ENCODE results near the gene SLC4A11. TPM values are rescaled to one million over a fixed set of nuclear protein-coding genes. Genes with fewer than 3 reads are reported as not detected.
A peak's percentile ranks its signal among the peaks of the same experiment; 100 is the strongest.

SLC4A11 gene
- 0.31 TPM for polyA plus RNA-seq (2012; ENCODE audit: insufficient read depth, insufficient read length, low read depth)

DNA sequence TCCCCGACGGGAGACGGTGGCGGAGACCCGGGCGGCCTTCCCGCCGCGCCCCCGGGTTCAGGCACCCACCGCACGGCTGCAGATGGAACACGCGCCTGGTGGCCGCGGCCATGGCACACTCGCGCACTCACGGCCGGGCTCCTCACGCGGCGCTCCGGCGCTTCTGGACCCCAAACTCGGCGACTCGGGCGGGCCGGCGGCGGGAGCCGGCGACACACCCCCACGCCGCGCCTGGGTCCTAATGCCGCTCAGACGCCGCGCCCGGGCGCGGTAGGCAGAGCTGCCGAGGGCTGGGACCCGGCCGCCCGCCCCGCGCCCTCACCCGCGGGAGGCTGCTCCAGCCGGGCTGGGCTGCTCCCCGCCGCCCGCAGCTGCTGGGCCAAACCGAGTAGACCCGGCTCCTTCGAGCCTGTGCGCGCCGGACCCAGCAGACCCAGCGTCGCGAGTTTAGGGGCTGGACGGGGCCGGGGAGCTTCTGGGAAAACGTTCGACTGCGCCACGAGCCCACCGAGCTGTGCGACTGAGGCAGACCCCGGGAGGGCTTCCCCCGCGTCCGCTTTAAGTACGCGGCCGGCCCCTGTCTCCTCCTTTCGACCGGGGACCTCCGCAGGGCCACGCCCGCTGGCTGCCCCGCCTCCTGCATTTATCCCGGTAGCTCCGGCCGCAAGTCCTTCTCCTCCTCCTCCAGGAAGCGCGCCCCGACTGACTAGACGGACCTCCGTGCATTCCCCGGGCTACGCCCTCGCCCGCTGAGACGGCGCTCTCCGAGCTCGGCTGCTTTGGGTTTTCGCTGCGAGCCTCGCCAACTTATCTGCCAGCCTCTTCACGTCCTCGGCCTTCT is at the start of gene SLC4A11:
TSS of gene SLC4A11 (minus strand) at position 165 of the 841 bp plus-strand sequence. CDS start at position 112, 53 bp downstream.
- Histone ChIP-seq H3K9me3 (no peaks in the 10 kb centered on the region), H3K4me3 (ENCODE audit: low read depth, low read length) (peak within 1 kb of the TSS; percentile 41), H3K4me1 (no peaks in the 10 kb centered on the region), H3K36me3 (no peaks in the 10 kb centered on the region), H3K27me3 (peaks cover 49% of the 10 kb centered on the region)
- TF ChIP-seq CTCF (IDR thresholded peaks at IDR 0.05; ENCODE audit: low read depth, low read length) = no peak
- peak; percentile 38 for DNase-seq

GRCh38 chr20:3283222-3283820 is 44.3 kb upstream of the SLC4A11 start:
- TF ChIP-seq CTCF (IDR thresholded peaks at IDR 0.05; ENCODE audit: low read depth, low read length) = no peak

GRCh38 chr20:3282271-3283221 is 43.6 kb upstream of the SLC4A11 start:
- Histone ChIP-seq H3K4me1 (peaks cover 7% of the 10 kb centered on the region), H3K4me3 (ENCODE audit: low read depth, low read length) (no peak overlapping the region), H3K27me3 (no peaks in the 10 kb centered on the region), H3K36me3 (peaks cover 7% of the 10 kb centered on the region; the same call in 1 of the 2 replicates), H3K9me3 (no peaks in the 10 kb centered on the region; the same call in 1 of the 2 replicates)
- TF ChIP-seq CTCF (IDR thresholded peaks at IDR 0.05; ENCODE audit: low read depth, low read length) = no peak
- no peak for DNase-seq

More at GRCh38 chr20:3283222-3283820, 44.3 kb upstream of the SLC4A11 start:
- no peak overlapping the region for H3K4me3 ChIP-seq (ENCODE audit: low read depth, low read length)
- peak; percentile 76 for DNase-seq
- H3K9me3 ChIP-seq = no peaks in the 10 kb centered on the region; the same call in 1 of the 2 replicates
- H3K4me1 ChIP-seq = peaks cover 7% of the 10 kb centered on the region
- H3K36me3 ChIP-seq = peaks cover 7% of the 10 kb centered on the region; the same call in 1 of the 2 replicates
- H3K27me3 ChIP-seq = no peaks in the 10 kb centered on the region

GRCh38 chr20:3281437-3281836 is 42.4 kb upstream of the SLC4A11 start:
- TF ChIP-seq CTCF (IDR thresholded peaks at IDR 0.05; ENCODE audit: low read depth, low read length) = no peak

DNA sequence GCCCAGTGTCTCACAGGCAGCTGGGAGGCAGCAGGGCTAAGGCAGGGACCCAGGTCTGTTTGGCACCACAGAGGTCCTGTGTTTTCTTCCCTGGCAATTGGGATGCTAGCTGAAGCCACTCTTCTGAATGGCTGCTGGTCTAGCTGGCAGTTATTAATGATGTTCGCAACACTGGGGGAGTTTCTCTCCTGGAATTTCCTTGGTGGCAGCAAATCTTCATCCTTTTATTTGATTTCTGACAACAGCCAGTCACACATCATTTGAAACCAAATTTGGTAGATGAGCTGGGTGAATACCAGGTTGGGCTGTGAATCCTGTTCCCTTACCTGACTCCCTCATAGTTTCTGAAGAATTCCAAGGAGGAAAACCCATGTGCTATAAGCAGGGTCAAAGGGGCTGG is 40.8 kb upstream of the SLC4A11 start:
- H3K4me1 ChIP-seq = peaks cover 7% of the 10 kb centered on the region
- DNase-seq = no peak
- H3K36me3 ChIP-seq = peaks cover 7% of the 10 kb centered on the region; the same call in 1 of the 2 replicates
- no peak overlapping the region for H3K4me3 ChIP-seq (ENCODE audit: low read depth, low read length)
- no peak for TF ChIP-seq CTCF (IDR thresholded peaks at IDR 0.05; ENCODE audit: low read depth, low read length)
- H3K9me3 ChIP-seq = no peaks in the 10 kb centered on the region; the same call in 1 of the 2 replicates
- no peaks in the 10 kb centered on the region for H3K27me3 ChIP-seq

More at GRCh38 chr20:3281437-3281836, 42.4 kb upstream of the SLC4A11 start:
- Histone ChIP-seq H3K4me1 (peaks cover 7% of the 10 kb centered on the region), H3K36me3 (peaks cover 7% of the 10 kb centered on the region; the same call in 1 of the 2 replicates), H3K4me3 (ENCODE audit: low read depth, low read length) (no peak overlapping the region), H3K27me3 (no peaks in the 10 kb centered on the region), H3K9me3 (no peaks in the 10 kb centered on the region; the same call in 1 of the 2 replicates)
- no peak for DNase-seq

Measured in BE2C (cell line).